Neuronal stem cell (in vitro differentiated cells): ENCODE data around the gene CHRNG.

Experiments used
- DNase-seq: peaks from one replicate; pipeline ENCODE4 v3.0.0-alpha.2; 2013; ENCODE audit warnings: low spot score
- H2AFZ ChIP-seq: one replicate; pipeline ENCODE4 v1.6.1; 2013; ENCODE audit warnings: mild to moderate bottlenecking, low read length, inconsistent platforms
- H2AK5ac ChIP-seq: 2 replicates; pipeline ENCODE4 v1.6.1; 2013; ENCODE audit warnings: low read depth, mild to moderate bottlenecking, inconsistent platforms, low read length, moderate library complexity, mixed read lengths
- H2BK120ac ChIP-seq: 2 replicates; pipeline ENCODE4 v1.6.1; 2013; ENCODE audit warnings: low read depth, mild to moderate bottlenecking, inconsistent platforms, low read length, moderate library complexity, mixed read lengths
- H2BK12ac ChIP-seq: one replicate; pipeline ENCODE4 v1.6.1; 2013; ENCODE audit warnings: low read length, inconsistent platforms
- H2BK15ac ChIP-seq: 2 replicates; pipeline ENCODE4 v1.6.1; 2013; ENCODE audit warnings: mild to moderate bottlenecking, low read length, inconsistent platforms, mixed read lengths
- H2BK5ac ChIP-seq: one replicate; pipeline ENCODE4 v1.6.1; 2013; ENCODE audit warnings: inconsistent platforms, mild to moderate bottlenecking, low read length, moderate library complexity
- H3K14ac ChIP-seq: one replicate; pipeline ENCODE4 v1.6.1; 2013; ENCODE audit warnings: low read length, inconsistent platforms
- H3K18ac ChIP-seq: 2 replicates; pipeline ENCODE4 v1.6.1; 2013; ENCODE audit warnings: low read length, inconsistent platforms
- H3K23ac ChIP-seq: 2 replicates; pipeline ENCODE4 v1.6.1; 2013; ENCODE audit warnings: low read depth, mild to moderate bottlenecking, mixed read lengths, low read length, inconsistent platforms; ENCODE audit not compliant: poor library complexity
- H3K27ac ChIP-seq: replicated peaks from 3 replicates; pipeline ENCODE4 v1.5.1; 2013; ENCODE audit warnings: low read length, inconsistent platforms
- H3K27me3 ChIP-seq, 3 experiments: 2 replicates each; pipeline ENCODE4 v1.6.1; 2013; ENCODE audit warnings: low read length in 3 of 3, mild to moderate bottlenecking in 2 of 3, inconsistent platforms in 1 of 3, low read depth in 1 of 3, mixed read lengths in 1 of 3, moderate library complexity in 1 of 3; ENCODE audit not compliant: control insufficient read depth in 3 of 3, insufficient read depth in 3 of 3
- H3K36me3 ChIP-seq, 2 donors: replicated peaks in 1 of 2; 2 replicates each; pipeline ENCODE4 v1.6.1; 2013; ENCODE audit warnings: low read length in 2 of 2; ENCODE audit not compliant: control insufficient read depth in 2 of 2, insufficient read depth in 2 of 2
- H3K4ac ChIP-seq: 2 replicates; pipeline ENCODE4 v1.6.1; 2013; ENCODE audit warnings: inconsistent platforms, mild to moderate bottlenecking, low read length, moderate library complexity
- H3K4me1 ChIP-seq, 2 donors: 1 replicate in 1 of 2; 2 replicates in 1 of 2; pipeline ENCODE4 v1.6.1; 2013; ENCODE audit warnings: low read length in 2 of 2, low read depth in 1 of 2; ENCODE audit not compliant: control insufficient read depth in 2 of 2, insufficient read depth in 1 of 2
- H3K4me2 ChIP-seq: one replicate; pipeline ENCODE4 v1.6.1; 2013; ENCODE audit warnings: mild to moderate bottlenecking, low read length, inconsistent platforms; ENCODE audit not compliant: insufficient read depth, poor library complexity, severe bottlenecking
- H3K4me3 ChIP-seq, 2 donors: 2 replicates each; pipeline ENCODE4 v1.5.1; 2013; ENCODE audit warnings: low read length in 2 of 2, mild to moderate bottlenecking in 2 of 2, inconsistent platforms in 1 of 2, moderate library complexity in 1 of 2
- H3K79me1 ChIP-seq: one replicate; pipeline ENCODE4 v1.6.1; 2013; ENCODE audit warnings: low read depth, mild to moderate bottlenecking, inconsistent platforms, low read length, moderate library complexity
- H3K9ac ChIP-seq: one replicate; pipeline ENCODE4 v1.6.1; 2013; ENCODE audit warnings: mild to moderate bottlenecking, low read depth, low read length, inconsistent platforms; ENCODE audit not compliant: poor library complexity
- H3K9me3 ChIP-seq, 2 donors: replicated peaks in 1 of 2; 2 replicates each; pipeline versions ENCODE3 to v1.6.1; 2013; ENCODE audit warnings: low read length in 2 of 2, mild to moderate bottlenecking in 2 of 2, inconsistent platforms in 1 of 2, low read depth in 1 of 2, mixed read lengths in 1 of 2, moderate library complexity in 1 of 2; ENCODE audit not compliant: control insufficient read depth in 2 of 2, insufficient read depth in 1 of 2
- H4K8ac ChIP-seq: one replicate; pipeline ENCODE4 v1.6.1; 2013; ENCODE audit warnings: low read depth, mild to moderate bottlenecking, inconsistent platforms, low read length, moderate library complexity
- H4K91ac ChIP-seq: one replicate; pipeline ENCODE4 v1.6.1; 2013; ENCODE audit warnings: low read length, low read depth, mild to moderate bottlenecking, inconsistent platforms; ENCODE audit not compliant: poor library complexity
- WGBS, 2 donors: extraction: QIAGEN DNeasy Blood & Tissue Kit; methylation state at CpG; one replicate each; pipeline ENCODE4 v1.1.7; 2013; ENCODE audit warnings: missing lambda C conversion rate in 2 of 2, mixed read lengths in 1 of 2; ENCODE audit not compliant: insufficient read length in 2 of 2, insufficient replicate concordance in 1 of 2; ENCODE audit errors: extremely low coverage in 2 of 2; 5-methylcytosine and 5-hydroxymethylcytosine counted together

The CHRNG gene

DNA sequence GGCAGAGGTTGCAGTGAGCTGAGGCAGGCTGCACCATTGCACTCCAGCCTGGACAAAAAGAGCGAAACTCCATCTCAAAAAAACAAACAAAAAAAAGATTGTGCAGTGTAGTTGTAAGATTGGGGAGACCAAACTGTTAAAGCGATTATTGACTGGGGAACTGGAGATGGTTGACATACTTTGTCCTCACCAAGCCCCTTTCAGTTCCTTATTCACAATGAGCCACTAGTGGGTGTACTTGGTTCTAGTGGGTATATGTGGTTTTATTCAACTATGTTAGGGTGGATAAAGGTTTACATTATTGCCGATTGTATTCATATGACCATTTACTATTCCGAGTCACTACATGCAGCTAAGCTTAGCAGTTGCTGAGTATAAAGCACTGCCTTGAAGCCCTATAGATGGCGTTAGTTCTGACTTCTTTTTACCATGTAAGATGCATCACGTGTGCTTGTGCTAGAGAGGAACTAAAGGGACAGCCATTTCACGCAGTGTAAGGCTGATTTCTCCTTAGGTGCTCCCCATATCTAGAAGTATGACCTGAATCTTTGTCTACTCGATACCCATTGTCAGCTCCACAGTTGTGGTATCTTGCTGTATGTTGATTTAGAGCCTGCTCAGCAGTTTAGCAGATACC lies 23.1 kb downstream of the CHRNG start:
- no peaks in the 10 kb centered on the region for H3K9me3 ChIP-seq
- no peak overlapping the region for H3K14ac ChIP-seq
- peaks cover 19 to 93% of the 10 kb centered on the region in 2 donors for H3K36me3 ChIP-seq
- H3K4me2 ChIP-seq, result no peak overlapping the region
- no CpG with 5 or more reads among the region's 8 CpGs for WGBS, 2 donors
- no peak overlapping the region for H3K27ac ChIP-seq
- no peak overlapping the region for H3K23ac ChIP-seq
- no peak overlapping the region for H2BK5ac ChIP-seq
- H4K8ac ChIP-seq, result no peak overlapping the region
- H2BK120ac ChIP-seq, result no peak overlapping the region
- H4K91ac ChIP-seq, result no peak overlapping the region
- H3K9ac ChIP-seq, result no peak overlapping the region
- H2BK15ac ChIP-seq, result no peak overlapping the region
- H2AK5ac ChIP-seq, result no peak overlapping the region
- no peaks in the 10 kb centered on the region for H3K27me3 ChIP-seq
- no peak overlapping the region for H3K18ac ChIP-seq
- no peaks in the 10 kb centered on the region for H3K79me1 ChIP-seq
- no peak overlapping the region for H2BK12ac ChIP-seq
- no peak for DNase-seq
- H2AFZ ChIP-seq, result no peak overlapping the region
- no peak overlapping the region for H3K4ac ChIP-seq
- H3K4me3 ChIP-seq, result no peak overlapping the region
- no peaks in the 10 kb centered on the region for H3K4me1 ChIP-seq

DNA sequence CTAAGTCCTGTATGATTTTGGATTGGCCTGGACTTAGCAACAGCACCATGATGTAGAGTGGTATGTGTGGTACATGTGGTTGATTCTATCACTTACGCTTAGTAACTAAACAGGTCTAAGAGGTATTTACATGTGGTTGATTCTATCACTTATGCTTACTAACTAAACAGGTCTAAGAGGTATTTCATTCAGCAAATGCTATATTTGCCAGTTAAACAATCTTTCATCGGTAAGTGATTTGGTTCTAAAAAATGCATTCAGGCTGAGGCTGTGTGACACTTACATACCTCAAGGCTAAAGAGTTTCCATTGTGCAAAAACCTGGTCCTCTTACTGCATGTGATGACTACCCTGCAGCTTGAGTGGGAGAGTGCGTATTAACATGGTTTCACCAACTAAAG lies 24.1 kb downstream of the CHRNG start:
- H2BK5ac ChIP-seq, result no peak overlapping the region
- H3K23ac ChIP-seq, result no peak overlapping the region
- no peak overlapping the region for H3K18ac ChIP-seq
- H4K91ac ChIP-seq, result no peak overlapping the region
- no peak overlapping the region for H3K4me2 ChIP-seq
- H2AK5ac ChIP-seq, result no peak overlapping the region
- no CpG with 5 or more reads among the region's 3 CpGs for WGBS, 2 donors
- no peak overlapping the region for H2AFZ ChIP-seq
- H3K79me1 ChIP-seq, result no peaks in the 10 kb centered on the region
- no peak overlapping the region for H3K14ac ChIP-seq
- peaks cover 20 to 93% of the 10 kb centered on the region in 2 donors for H3K36me3 ChIP-seq
- no peak overlapping the region for H3K27ac ChIP-seq
- no peak overlapping the region for H3K4ac ChIP-seq
- no peak overlapping the region for H2BK120ac ChIP-seq
- H2BK15ac ChIP-seq, result no peak overlapping the region
- H2BK12ac ChIP-seq, result no peak overlapping the region
- no peak for DNase-seq
- H3K4me3 ChIP-seq, result no peak overlapping the region
- H3K9ac ChIP-seq, result no peak overlapping the region
- no peaks in the 10 kb centered on the region for H3K27me3 ChIP-seq
- no peak overlapping the region for H4K8ac ChIP-seq
- no peaks in the 10 kb centered on the region for H3K9me3 ChIP-seq
- H3K4me1 ChIP-seq, result no peaks in the 10 kb centered on the region

DNA sequence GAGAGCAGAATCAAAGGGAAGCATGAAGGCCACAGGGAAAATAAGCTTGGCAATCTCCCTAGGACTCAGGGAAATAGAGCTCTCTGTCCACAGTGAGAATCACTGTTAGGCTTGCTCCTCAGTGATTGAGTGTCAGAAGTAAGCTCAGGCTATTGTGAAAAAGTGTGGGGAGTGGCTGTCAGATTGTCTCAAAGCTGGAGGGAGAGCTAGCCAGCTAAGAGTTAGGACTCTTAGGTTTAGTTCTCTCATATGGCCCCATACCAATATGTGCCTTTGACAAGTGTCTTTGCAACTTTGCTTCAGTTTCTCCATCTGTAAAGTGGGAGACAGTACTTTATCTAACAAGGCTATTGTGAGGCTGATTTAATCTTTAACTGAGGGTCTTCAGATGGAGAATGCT lies 28.2 kb downstream of the CHRNG start:
- Histone ChIP-seq H3K9ac (no peak overlapping the region), H4K91ac (no peak overlapping the region), H3K18ac (no peak overlapping the region), H3K79me1 (no peaks in the 10 kb centered on the region), H3K4me3 (no peak overlapping the region), H3K4ac (no peak overlapping the region), H3K36me3 (peaks cover 32 to 94% of the 10 kb centered on the region in 2 donors), H4K8ac (no peak overlapping the region), H3K4me1 (peaks cover 0 to 3% of the 10 kb centered on the region in 2 donors), H3K4me2 (no peak overlapping the region), H2BK12ac (no peak overlapping the region), H2AFZ (no peak overlapping the region), H3K14ac (no peak overlapping the region), H2BK120ac (no peak overlapping the region), H2AK5ac (no peak overlapping the region), H3K27me3 (no peaks in the 10 kb centered on the region), H3K23ac (no peak overlapping the region), H3K9me3 (no peaks in the 10 kb centered on the region), H2BK15ac (no peak overlapping the region), H2BK5ac (no peak overlapping the region), H3K27ac (no peak overlapping the region)
- DNase-seq, result no peak

DNA sequence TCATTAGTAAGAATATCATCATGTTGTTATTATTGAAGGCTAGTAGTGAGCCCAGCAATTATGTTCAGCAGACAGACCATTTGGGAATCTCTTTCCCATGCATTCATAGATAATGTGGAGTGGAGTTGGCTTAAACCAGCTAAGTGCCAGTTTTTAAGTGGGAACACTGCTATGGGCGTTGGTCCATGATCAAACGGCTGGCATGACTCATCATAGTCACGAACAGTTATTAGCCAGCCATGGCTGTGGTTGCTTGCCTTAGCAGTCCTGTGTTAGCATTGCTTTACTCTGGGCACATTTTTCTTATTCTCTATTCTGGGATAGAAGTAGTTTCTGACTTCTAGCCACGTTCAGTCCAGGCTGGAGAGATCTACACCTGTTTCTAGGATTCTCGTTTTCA lies 28.7 kb downstream of the CHRNG start:
- H3K36me3 ChIP-seq, result peaks cover 34 to 94% of the 10 kb centered on the region in 2 donors
- DNase-seq, result no peak

More for the DNA sequence above, 28.7 kb downstream of the CHRNG start:
- Histone ChIP-seq H2AFZ (no peak overlapping the region), H3K9me3 (no peaks in the 10 kb centered on the region), H3K4ac (no peak overlapping the region), H3K4me1 (peaks cover 0 to 3% of the 10 kb centered on the region in 2 donors), H3K23ac (no peak overlapping the region), H3K14ac (no peak overlapping the region), H3K18ac (no peak overlapping the region), H2BK5ac (no peak overlapping the region), H3K27me3 (no peaks in the 10 kb centered on the region), H2BK12ac (no peak overlapping the region), H3K4me2 (no peak overlapping the region), H3K9ac (no peak overlapping the region), H3K4me3 (no peak overlapping the region), H4K8ac (no peak overlapping the region), H2AK5ac (no peak overlapping the region), H2BK15ac (no peak overlapping the region), H3K79me1 (no peaks in the 10 kb centered on the region), H3K27ac (no peak overlapping the region), H4K91ac (no peak overlapping the region), H2BK120ac (no peak overlapping the region)
- WGBS, 2 donors, result no CpG with 5 or more reads among the region's 5 CpGs
